ENCODE data around the gene RNF150.

- no peak for TF ChIP-seq CTCF (IDR thresholded peaks at IDR 0.05)
- no peak for TF ChIP-seq POLR2A (IDR thresholded peaks at IDR 0.05)
Measured at GRCh38 chr4:140893939-140894338, 239.3 kb downstream of the RNF150 start.

Measured in body of pancreas (tissue), 4 donors.